Loucy (cell line): ENCODE results near the gene MKRN2.

ENCODE experiments used
- H2AFZ ChIP-seq: fragments of 200-600 bp; sonication (generic); 2 replicates; pipeline ENCODE4 v1.6.0; 2016; ENCODE audit warnings: antibody characterized with exemption, mild to moderate bottlenecking, low read length, moderate library complexity
- H3F3A ChIP-seq: fragments of 200-600 bp; 2 replicates; pipeline ENCODE4 v1.6.0; 2016; ENCODE audit warnings: antibody characterized with exemption, low read depth, mild to moderate bottlenecking
- H3K27me3 ChIP-seq: fragments of 200-600 bp; sonication (generic); 2 replicates; pipeline ENCODE4 v1.6.1; 2014; ENCODE audit warnings: low read length, mild to moderate bottlenecking; ENCODE audit not compliant: insufficient read depth, poor library complexity, severe bottlenecking
- H3K36me3 ChIP-seq: fragments of 200-600 bp; sonication (generic); 2 replicates; pipeline ENCODE4 v1.6.1; 2016; ENCODE audit warnings: low read length; ENCODE audit not compliant: insufficient read depth
- H3K4me1 ChIP-seq: fragments of 200-600 bp; sonication (generic); 2 replicates; pipeline ENCODE4 v1.5.1; 2014; ENCODE audit warnings: low read length, mild to moderate bottlenecking; ENCODE audit not compliant: insufficient read depth, poor library complexity, severe bottlenecking
- H3K4me2 ChIP-seq: fragments of 200-600 bp; sonication (generic); 2 replicates; pipeline ENCODE4 v1.6.0; 2014; ENCODE audit warnings: antibody characterized with exemption, low read length, low read depth, mild to moderate bottlenecking; ENCODE audit not compliant: poor library complexity, severe bottlenecking
- H3K4me3 ChIP-seq: fragments of 200-600 bp; sonication (generic); 2 replicates; pipeline ENCODE4 v1.5.1; 2014; ENCODE audit warnings: low read length, mild to moderate bottlenecking, mixed read lengths; ENCODE audit not compliant: poor library complexity, severe bottlenecking
- H3K79me2 ChIP-seq: fragments of 200-600 bp; sonication (generic); 2 replicates; pipeline ENCODE4 v1.6.1; 2014; ENCODE audit warnings: low read length; ENCODE audit not compliant: insufficient read depth
- H3K9ac ChIP-seq: fragments of 200-600 bp; sonication (generic); 2 replicates; pipeline ENCODE4 v1.6.0; 2014; ENCODE audit warnings: mild to moderate bottlenecking, low read depth, low read length, moderate library complexity; ENCODE audit not compliant: poor library complexity, severe bottlenecking
- H3K9me2 ChIP-seq: fragments of 200-600 bp; sonication (generic); replicated peaks from 2 replicates; pipeline ENCODE4 v1.6.1; 2016; ENCODE audit warnings: low read depth, low read length, mixed read lengths
- H3K9me3 ChIP-seq: fragments of 200-600 bp; sonication (generic); 2 replicates; pipeline ENCODE4 v1.6.1; 2014; ENCODE audit warnings: mild to moderate bottlenecking, antibody characterized with exemption, low read length, low read depth; ENCODE audit not compliant: insufficient read depth
- H4K20me1 ChIP-seq: fragments of 200-600 bp; sonication (generic); 2 replicates; pipeline ENCODE4 v1.6.0; 2014; ENCODE audit warnings: antibody characterized with exemption, low read length, mild to moderate bottlenecking; ENCODE audit not compliant: insufficient read depth, poor library complexity, severe bottlenecking
- CTCF ChIP-seq: fragments of 200-600 bp; sonication (generic); conservative IDR thresholded peaks from 2 replicates; pipeline ENCODE4 v1.5.1; 2014; ENCODE audit warnings: mild to moderate bottlenecking, antibody characterized with exemption, low read length
- EZH2phosphoT487 ChIP-seq: fragments of 200-600 bp; IDR thresholded peaks from 2 replicates; pipeline ENCODE4 v1.6.1; 2018; ENCODE audit warnings: antibody characterized with exemption, mild to moderate bottlenecking, moderate library complexity, borderline replicate concordance

Gene MKRN2

GRCh38 chr3:12574661-12575060, 17.8 kb downstream of the MKRN2 start:
- no peaks in the 10 kb centered on the region for H4K20me1 ChIP-seq
- no peak overlapping the region for H2AFZ ChIP-seq
- no peaks in the 10 kb centered on the region for H3K79me2 ChIP-seq
- no peak overlapping the region for H3K9ac ChIP-seq
- H3K9me2 ChIP-seq: no peaks in the 10 kb centered on the region
- no peak overlapping the region for H3K4me2 ChIP-seq
- H3K27me3 ChIP-seq: no peaks in the 10 kb centered on the region
- peaks cover 99% of the 10 kb centered on the region; the same call in 1 of the 2 replicates for H3K36me3 ChIP-seq
- H3K4me1 ChIP-seq: no peaks in the 10 kb centered on the region
- TF ChIP-seq EZH2phosphoT487 (no peak), CTCF (no peak)
- H3F3A ChIP-seq: no peaks in the 10 kb centered on the region
- no peaks in the 10 kb centered on the region for H3K9me3 ChIP-seq
- H3K4me3 ChIP-seq: no peak overlapping the region

- Histone ChIP-seq H3K9me3 (no peaks in the 10 kb centered on the region), H3K36me3 (peaks cover 95% of the 10 kb centered on the region)
- TF ChIP-seq CTCF (no peak), EZH2phosphoT487 (no peak)
Measured at GRCh38 chr3:12577379-12577778, 20.5 kb downstream of the MKRN2 start.

GRCh38 chr3:12578742-12579141, 21.9 kb downstream of the MKRN2 start:
- TF ChIP-seq CTCF: no peak
- no peak for TF ChIP-seq EZH2phosphoT487

More at GRCh38 chr3:12577379-12577778, 20.5 kb downstream of the MKRN2 start:
- H3K4me3 ChIP-seq: no peak overlapping the region
- no peaks in the 10 kb centered on the region for H3K9me2 ChIP-seq
- no peak overlapping the region for H3K4me2 ChIP-seq
- H3K27me3 ChIP-seq: no peaks in the 10 kb centered on the region
- no peak overlapping the region for H2AFZ ChIP-seq
- no peaks in the 10 kb centered on the region for H3K4me1 ChIP-seq
- H3K79me2 ChIP-seq: no peaks in the 10 kb centered on the region
- no peak overlapping the region for H3K9ac ChIP-seq
- no peaks in the 10 kb centered on the region for H3F3A ChIP-seq
- H4K20me1 ChIP-seq: no peaks in the 10 kb centered on the region

More at GRCh38 chr3:12578742-12579141, 21.9 kb downstream of the MKRN2 start:
- no peaks in the 10 kb centered on the region for H3F3A ChIP-seq
- no peaks in the 10 kb centered on the region for H3K27me3 ChIP-seq
- no peaks in the 10 kb centered on the region for H3K9me2 ChIP-seq
- H3K79me2 ChIP-seq: no peaks in the 10 kb centered on the region
- peaks cover 95% of the 10 kb centered on the region for H3K36me3 ChIP-seq
- H3K9ac ChIP-seq: no peak overlapping the region
- H3K4me2 ChIP-seq: no peak overlapping the region
- H3K9me3 ChIP-seq: no peaks in the 10 kb centered on the region
- no peaks in the 10 kb centered on the region for H3K4me1 ChIP-seq
- H3K4me3 ChIP-seq: no peak overlapping the region
- H4K20me1 ChIP-seq: no peaks in the 10 kb centered on the region
- H2AFZ ChIP-seq: no peak overlapping the region
